ENCODE measurements around the gene ENTPD7.
"Not testable (repeated sequence)": the region's sequence is repeated elsewhere in the genome, so short reads cannot be mapped to it uniquely, and the experiment has no call there.

ENTPD7 gene

DNA sequence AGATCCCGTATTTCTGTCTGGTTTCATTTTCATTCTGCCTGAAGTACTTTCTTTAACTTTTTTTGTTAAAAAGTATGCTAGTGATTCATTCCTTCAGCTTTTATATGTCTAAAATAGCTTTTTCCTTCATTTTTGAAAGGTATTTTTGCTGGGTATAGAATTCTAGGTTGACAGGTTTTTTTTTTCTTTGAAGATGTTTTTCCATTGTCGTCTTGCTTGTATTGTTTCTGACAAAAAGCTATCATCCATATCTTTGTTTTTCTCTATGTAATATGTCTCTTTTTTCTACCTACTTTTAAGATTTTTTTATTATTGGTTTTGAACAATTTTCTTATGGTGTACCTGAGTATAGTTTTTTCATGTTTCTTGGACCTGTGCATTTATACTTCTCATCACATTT lies 81.0 kb downstream of the ENTPD7 start:
- H3K36me3 ChIP-seq, result peaks cover 67% of the 10 kb centered on the region
- no peak for TF ChIP-seq CTCF (IDR thresholded peaks at IDR 0.05; ENCODE audit: low read depth, low read length)
- H3K27me3 ChIP-seq (ENCODE audit: insufficient read depth, low read depth, severe bottlenecking), result no peaks in the 10 kb centered on the region
- no peak overlapping the region for H3K4me3 ChIP-seq (ENCODE audit: low read depth, low read length)
- peaks cover 4% of the 10 kb centered on the region for H3K9me3 ChIP-seq (ENCODE audit: severe bottlenecking)
- no peak overlapping the region for H3K27ac ChIP-seq
- no peak for DNase-seq

DNA sequence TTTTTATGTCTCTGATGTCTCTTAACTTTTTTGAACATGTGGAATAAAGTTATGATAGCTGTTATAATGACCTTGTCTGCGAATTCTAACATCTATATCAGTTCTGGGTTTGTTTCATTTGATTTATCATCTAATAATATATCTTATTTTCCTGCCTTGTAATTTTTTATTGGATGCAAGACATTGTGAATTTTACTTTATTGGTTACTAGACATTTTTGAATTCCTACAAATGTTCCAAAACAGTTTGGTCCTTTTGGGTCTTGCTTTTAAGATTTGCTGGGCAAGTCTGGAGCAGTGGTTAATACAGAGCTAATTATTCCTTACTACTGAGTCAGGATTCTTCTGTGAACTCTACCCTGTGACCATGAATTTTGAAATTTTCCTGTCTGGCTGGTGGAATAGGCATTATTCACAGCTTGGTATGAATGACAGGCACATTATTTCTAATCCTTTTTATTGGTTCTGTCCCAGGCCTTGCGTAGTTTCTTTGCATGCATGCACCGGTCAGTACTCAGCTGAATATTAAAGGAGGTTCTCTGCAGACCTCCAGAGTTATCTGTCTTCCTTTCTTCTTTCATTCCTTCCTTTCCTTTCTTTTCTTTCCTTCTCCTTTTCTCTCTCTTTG lies 81.7 kb downstream of the ENTPD7 start:
- DNase-seq, result no peak
- H3K27me3 ChIP-seq (ENCODE audit: insufficient read depth, low read depth, severe bottlenecking), result no peaks in the 10 kb centered on the region
- no peak overlapping the region for H3K4me3 ChIP-seq (ENCODE audit: low read depth, low read length)
- no peak overlapping the region for H3K27ac ChIP-seq
- TF ChIP-seq CTCF (IDR thresholded peaks at IDR 0.05; ENCODE audit: low read depth, low read length), result no peak
- H3K36me3 ChIP-seq, result peaks cover 75% of the 10 kb centered on the region
- H3K9me3 ChIP-seq (ENCODE audit: severe bottlenecking), result peaks cover 4% of the 10 kb centered on the region

GRCh38 chr10:99742254-99742653 lies 82.9 kb downstream of the ENTPD7 start:
- peaks cover 83% of the 10 kb centered on the region for H3K36me3 ChIP-seq
- peaks cover 4% of the 10 kb centered on the region for H3K9me3 ChIP-seq (ENCODE audit: severe bottlenecking)
- no peak for DNase-seq
- H3K4me3 ChIP-seq (ENCODE audit: low read depth, low read length), result no peak overlapping the region
- TF ChIP-seq CTCF (IDR thresholded peaks at IDR 0.05; ENCODE audit: low read depth, low read length), result no peak
- H3K27ac ChIP-seq, result no peak overlapping the region
- no peaks in the 10 kb centered on the region for H3K27me3 ChIP-seq (ENCODE audit: insufficient read depth, low read depth, severe bottlenecking)

- H3K9me3 ChIP-seq (ENCODE audit: severe bottlenecking), result peaks cover 4% of the 10 kb centered on the region
- H3K4me3 ChIP-seq (ENCODE audit: low read depth, low read length), result no peak overlapping the region
- DNase-seq, result no peak
- peaks cover 83% of the 10 kb centered on the region for H3K36me3 ChIP-seq
- TF ChIP-seq CTCF (IDR thresholded peaks at IDR 0.05; ENCODE audit: low read depth, low read length), result no peak
- no peak overlapping the region for H3K27ac ChIP-seq
- H3K27me3 ChIP-seq (ENCODE audit: insufficient read depth, low read depth, severe bottlenecking), result no peaks in the 10 kb centered on the region
Measured at GRCh38 chr10:99742701-99743100, 83.4 kb downstream of the ENTPD7 start.

GRCh38 chr10:99743841-99744240 lies 84.5 kb downstream of the ENTPD7 start:
- H3K36me3 ChIP-seq, result peaks cover 87% of the 10 kb centered on the region

GRCh38 chr10:99746166-99746565 lies 86.9 kb downstream of the ENTPD7 start:
- not testable (repeated sequence) for H3K4me3 ChIP-seq (ENCODE audit: low read depth, low read length); DNase-seq
- peaks cover 82% of the 10 kb centered on the region for H3K36me3 ChIP-seq

More at GRCh38 chr10:99743841-99744240, 84.5 kb downstream of the ENTPD7 start:
- no peaks in the 10 kb centered on the region for H3K27me3 ChIP-seq (ENCODE audit: insufficient read depth, low read depth, severe bottlenecking)
- peaks cover 4% of the 10 kb centered on the region for H3K9me3 ChIP-seq (ENCODE audit: severe bottlenecking)
- no peak overlapping the region for H3K4me3 ChIP-seq (ENCODE audit: low read depth, low read length)
- H3K27ac ChIP-seq, result no peak overlapping the region
- no peak for DNase-seq
- TF ChIP-seq CTCF (IDR thresholded peaks at IDR 0.05; ENCODE audit: low read depth, low read length), result no peak

More at GRCh38 chr10:99746166-99746565, 86.9 kb downstream of the ENTPD7 start:
- not testable (repeated sequence) for H3K9me3 ChIP-seq (ENCODE audit: severe bottlenecking); H3K27ac ChIP-seq; H3K27me3 ChIP-seq (ENCODE audit: insufficient read depth, low read depth, severe bottlenecking)
